ENCODE measurements around the gene S100A1.
"Not testable (repeated sequence)": the region's sequence is repeated elsewhere in the genome, so short reads cannot be mapped to it uniquely, and the experiment has no call there.

The S100A1 gene

GRCh38 chr1:153587314-153587713 is 40.9 kb upstream of the S100A1 start:
- Histone ChIP-seq H3K4me3 (ENCODE audit: low read length, poor library complexity, severe bottlenecking) (no peak overlapping the region), H3K36me3 (ENCODE audit: insufficient read depth, low read length) (no peaks in the 10 kb centered on the region), H3K79me2 (ENCODE audit: insufficient read depth, low read length) (no peaks in the 10 kb centered on the region), H3K27me3 (ENCODE audit: insufficient read depth, low read length, poor library complexity, severe bottlenecking) (no peaks in the 10 kb centered on the region), H3K9me2 (replicated peaks; ENCODE audit: low read depth, low read length) (no peaks in the 10 kb centered on the region), H3K9me3 (ENCODE audit: insufficient read depth, low read depth, low read length) (no peaks in the 10 kb centered on the region), H3K4me2 (ENCODE audit: low read depth, low read length, poor library complexity, severe bottlenecking) (no peak overlapping the region), H2AFZ (ENCODE audit: low read length) (peak overlapping the region; percentile 73; the same call in 1 of the 2 replicates), H3K9ac (ENCODE audit: low read depth, low read length, poor library complexity, severe bottlenecking) (no peak overlapping the region), H3F3A (ENCODE audit: low read depth) (no peaks in the 10 kb centered on the region), H4K20me1 (ENCODE audit: insufficient read depth, low read length, poor library complexity, severe bottlenecking) (no peaks in the 10 kb centered on the region), H3K4me1 (ENCODE audit: insufficient read depth, low read length, poor library complexity, severe bottlenecking) (no peaks in the 10 kb centered on the region)
- no peak for TF ChIP-seq CTCF (conservative IDR thresholded peaks at IDR 0.05; ENCODE audit: low read length)
- no peak for TF ChIP-seq EZH2phosphoT487 (IDR thresholded peaks at IDR 0.05; ENCODE audit: borderline replicate concordance)

GRCh38 chr1:153588033-153588432 is 40.2 kb upstream of the S100A1 start:
- not testable (repeated sequence) for H3K4me2 ChIP-seq (ENCODE audit: low read depth, low read length, poor library complexity, severe bottlenecking)

GRCh38 chr1:153588482-153588881 is 39.8 kb upstream of the S100A1 start:
- TF ChIP-seq CTCF (conservative IDR thresholded peaks at IDR 0.05; ENCODE audit: low read length) (no peak), EZH2phosphoT487 (IDR thresholded peaks at IDR 0.05; ENCODE audit: borderline replicate concordance) (no peak)
- Histone ChIP-seq H3K27me3 (ENCODE audit: insufficient read depth, low read length, poor library complexity, severe bottlenecking) (no peaks in the 10 kb centered on the region), H2AFZ (ENCODE audit: low read length) (no peak overlapping the region), H3K9ac (ENCODE audit: low read depth, low read length, poor library complexity, severe bottlenecking) (no peak overlapping the region), H3K9me2 (replicated peaks; ENCODE audit: low read depth, low read length) (no peaks in the 10 kb centered on the region), H3K4me3 (ENCODE audit: low read length, poor library complexity, severe bottlenecking) (no peak overlapping the region), H3F3A (ENCODE audit: low read depth) (no peaks in the 10 kb centered on the region), H3K4me1 (ENCODE audit: insufficient read depth, low read length, poor library complexity, severe bottlenecking) (no peaks in the 10 kb centered on the region), H3K4me2 (ENCODE audit: low read depth, low read length, poor library complexity, severe bottlenecking) (no peak overlapping the region), H3K36me3 (ENCODE audit: insufficient read depth, low read length) (no peaks in the 10 kb centered on the region), H3K9me3 (ENCODE audit: insufficient read depth, low read depth, low read length) (no peaks in the 10 kb centered on the region), H3K79me2 (ENCODE audit: insufficient read depth, low read length) (no peaks in the 10 kb centered on the region), H4K20me1 (ENCODE audit: insufficient read depth, low read length, poor library complexity, severe bottlenecking) (no peaks in the 10 kb centered on the region)

More at GRCh38 chr1:153588033-153588432, 40.2 kb upstream of the S100A1 start:
- H3K27me3 ChIP-seq (ENCODE audit: insufficient read depth, low read length, poor library complexity, severe bottlenecking); H3K36me3 ChIP-seq (ENCODE audit: insufficient read depth, low read length); H3K4me1 ChIP-seq (ENCODE audit: insufficient read depth, low read length, poor library complexity, severe bottlenecking); H2AFZ ChIP-seq (ENCODE audit: low read length); H3K79me2 ChIP-seq (ENCODE audit: insufficient read depth, low read length); H3F3A ChIP-seq (ENCODE audit: low read depth); H3K9me2 ChIP-seq (replicated peaks; ENCODE audit: low read depth, low read length); H4K20me1 ChIP-seq (ENCODE audit: insufficient read depth, low read length, poor library complexity, severe bottlenecking); H3K9me3 ChIP-seq (ENCODE audit: insufficient read depth, low read depth, low read length); H3K4me3 ChIP-seq (ENCODE audit: low read length, poor library complexity, severe bottlenecking); H3K9ac ChIP-seq (ENCODE audit: low read depth, low read length, poor library complexity, severe bottlenecking): not testable (repeated sequence)

- no peaks in the 10 kb centered on the region for H3K79me2 ChIP-seq (ENCODE audit: insufficient read depth, low read length)
- H3K9me3 ChIP-seq (ENCODE audit: insufficient read depth, low read depth, low read length) = no peaks in the 10 kb centered on the region
- TF ChIP-seq EZH2phosphoT487 (IDR thresholded peaks at IDR 0.05; ENCODE audit: borderline replicate concordance) (no peak), CTCF (conservative IDR thresholded peaks at IDR 0.05; ENCODE audit: low read length) (no peak)
- no peaks in the 10 kb centered on the region for H3K27me3 ChIP-seq (ENCODE audit: insufficient read depth, low read length, poor library complexity, severe bottlenecking)
- no peaks in the 10 kb centered on the region for H3K4me1 ChIP-seq (ENCODE audit: insufficient read depth, low read length, poor library complexity, severe bottlenecking)
- no peak overlapping the region for H3K4me3 ChIP-seq (ENCODE audit: low read length, poor library complexity, severe bottlenecking)
- H3K36me3 ChIP-seq (ENCODE audit: insufficient read depth, low read length) = no peaks in the 10 kb centered on the region
- H3K9ac ChIP-seq (ENCODE audit: low read depth, low read length, poor library complexity, severe bottlenecking) = no peak overlapping the region
- no peaks in the 10 kb centered on the region for H3F3A ChIP-seq (ENCODE audit: low read depth)
- peak overlapping the region; percentile 31; the same call in 1 of the 2 replicates for H2AFZ ChIP-seq (ENCODE audit: low read length)
- H3K4me2 ChIP-seq (ENCODE audit: low read depth, low read length, poor library complexity, severe bottlenecking) = no peak overlapping the region
- H4K20me1 ChIP-seq (ENCODE audit: insufficient read depth, low read length, poor library complexity, severe bottlenecking) = no peaks in the 10 kb centered on the region
- H3K9me2 ChIP-seq (replicated peaks; ENCODE audit: low read depth, low read length) = no peaks in the 10 kb centered on the region
Observed at GRCh38 chr1:153592748-153593147, 35.5 kb upstream of the S100A1 start.

Measured in Loucy (cell line).